GM21360 (cell line): ENCODE measurements around the gene PLSCR5.

ENCODE experiments used
- ATAC-seq: cut with Tn5 transposase; IDR thresholded peaks from one replicate; pipeline ENCODE4 v1.9.1; 2021; ENCODE audit warnings: mild to moderate bottlenecking, moderate library complexity; ENCODE audit not compliant: unreplicated experiment

PLSCR5 gene

DNA sequence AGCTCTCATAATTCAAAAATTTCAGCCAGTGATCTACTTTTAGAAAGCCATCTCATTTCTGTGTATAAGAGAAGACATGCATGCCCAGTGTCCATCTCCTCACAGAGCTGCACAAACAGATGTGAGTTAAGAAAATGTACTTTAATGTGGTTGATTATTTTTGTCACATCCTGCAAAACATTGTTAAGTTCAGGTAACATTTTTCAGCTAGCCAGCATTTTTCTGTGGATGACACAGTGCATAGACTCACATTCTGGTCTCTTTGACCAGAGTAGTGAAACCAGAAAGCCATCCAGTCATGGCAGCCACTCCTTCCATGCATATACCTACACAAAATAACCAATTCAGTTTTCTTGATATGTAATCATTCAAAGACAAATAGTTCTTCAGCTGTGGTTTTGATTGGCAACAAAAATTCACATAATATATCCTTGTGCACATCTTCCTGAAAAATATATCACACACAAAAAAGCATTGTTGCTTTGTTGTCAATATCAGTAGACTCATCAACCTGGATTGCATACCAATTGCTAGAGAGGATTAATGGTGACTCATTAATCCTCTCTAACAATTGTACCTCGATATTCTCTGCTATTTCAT, 58.7 kb downstream of the PLSCR5 start:
- ATAC-seq, result no peak

DNA sequence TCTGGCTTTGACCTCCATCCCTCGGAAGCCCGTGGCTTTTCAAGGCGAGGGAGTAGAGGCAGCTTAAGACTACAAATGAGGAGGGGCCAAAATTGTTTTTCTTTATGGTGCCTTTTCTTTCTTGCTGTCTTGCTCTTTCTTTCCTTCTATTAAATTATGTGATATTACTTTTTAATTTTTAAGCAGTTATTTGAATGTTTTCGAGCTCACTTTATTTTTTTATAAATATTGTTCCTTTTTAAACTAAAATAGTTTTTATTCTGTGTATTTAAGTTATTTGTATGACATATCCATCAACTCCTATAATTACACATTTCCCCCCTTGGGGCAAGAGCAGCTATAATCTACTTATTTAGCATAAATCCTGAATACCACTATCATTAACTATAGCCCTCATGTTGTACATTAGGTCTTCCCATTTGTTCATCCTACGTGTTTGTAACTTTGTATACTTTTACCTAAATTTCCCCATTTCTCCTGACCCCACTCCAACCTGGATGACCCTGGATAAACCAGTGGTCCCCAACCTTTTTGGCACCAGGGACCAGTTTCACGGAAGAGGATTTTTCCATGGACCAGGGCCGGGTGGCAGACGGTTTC, 60.1 kb downstream of the PLSCR5 start:
- ATAC-seq, result no peak

DNA sequence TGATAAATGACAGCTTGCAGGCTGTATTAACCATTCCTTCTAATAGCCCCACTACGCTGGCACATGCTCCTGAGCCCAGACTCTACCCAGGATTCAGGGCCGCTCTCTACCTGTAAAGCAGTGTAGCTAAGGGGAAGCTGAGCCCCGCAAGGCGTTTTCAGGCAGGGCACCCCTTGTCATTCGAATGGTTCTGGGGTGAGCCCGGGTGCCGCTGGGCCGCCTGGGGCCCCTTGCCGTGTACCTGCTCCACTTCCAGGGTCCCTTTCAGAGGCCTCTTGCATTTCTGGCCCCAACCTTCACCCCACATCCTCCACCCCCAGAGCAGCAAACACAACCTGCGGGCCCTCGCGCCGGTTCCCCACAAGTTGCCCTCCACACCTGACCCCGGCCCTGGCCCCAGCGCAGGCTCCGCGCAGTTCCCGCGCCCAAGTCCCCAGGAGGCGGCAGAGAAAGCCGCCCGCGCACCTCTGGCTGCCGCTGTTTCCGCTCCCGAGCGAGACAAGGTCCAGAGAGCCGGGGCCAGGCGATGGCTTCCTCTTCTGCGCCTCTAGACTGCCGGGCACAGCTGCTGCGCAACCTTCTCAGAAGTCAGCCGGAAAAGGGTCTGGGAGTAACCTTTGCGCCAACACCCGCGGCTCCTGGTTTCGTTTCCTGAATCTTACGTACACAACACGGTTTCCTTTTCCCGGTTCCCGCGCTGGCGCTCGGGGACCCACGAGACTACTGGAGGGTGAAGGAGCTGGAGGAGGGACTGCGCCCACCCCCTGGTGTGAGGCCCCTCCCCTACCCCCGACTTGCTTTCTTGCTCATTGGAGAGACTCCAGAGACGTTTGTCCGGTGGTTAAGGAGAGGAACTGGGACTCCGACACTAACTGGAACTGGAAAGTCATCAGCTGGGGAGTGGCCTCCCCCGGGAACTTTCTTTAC, 60.9 kb downstream of the PLSCR5 start, which contains the start of gene PLSCR1:
Gene PLSCR1, minus strand, starts transcription at position 606 of the 927 bp plus-strand sequence. CDS start 8,055 bp downstream, outside the sequence.
- ATAC-seq, result peak; percentile 77

DNA sequence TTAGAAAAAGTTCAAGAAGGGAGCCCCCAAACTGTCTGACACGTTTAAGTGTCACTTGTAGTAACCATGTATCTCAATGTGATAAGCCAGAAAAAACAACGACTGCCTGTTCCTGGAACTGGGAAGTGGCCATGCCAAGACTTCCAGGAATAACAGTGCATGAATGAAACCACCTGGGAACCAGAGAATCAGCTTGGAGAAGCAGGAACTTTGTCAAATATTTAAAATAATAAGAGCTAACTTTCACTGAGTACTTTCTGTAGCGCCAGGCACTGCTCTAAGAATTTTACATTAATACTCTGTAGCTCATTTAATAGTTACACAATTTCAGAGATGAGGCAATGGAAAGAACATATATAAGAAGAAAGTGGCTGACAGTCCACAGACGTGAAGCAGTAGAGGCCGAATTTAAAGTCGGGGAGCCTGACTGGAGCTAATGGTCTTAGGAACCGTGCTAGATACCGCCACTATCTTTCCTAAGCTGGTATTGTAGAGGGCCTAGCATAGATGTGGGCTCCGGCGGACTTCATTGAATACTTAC, 61.6 kb downstream of the PLSCR5 start:
- ATAC-seq, result peak; percentile 3

DNA sequence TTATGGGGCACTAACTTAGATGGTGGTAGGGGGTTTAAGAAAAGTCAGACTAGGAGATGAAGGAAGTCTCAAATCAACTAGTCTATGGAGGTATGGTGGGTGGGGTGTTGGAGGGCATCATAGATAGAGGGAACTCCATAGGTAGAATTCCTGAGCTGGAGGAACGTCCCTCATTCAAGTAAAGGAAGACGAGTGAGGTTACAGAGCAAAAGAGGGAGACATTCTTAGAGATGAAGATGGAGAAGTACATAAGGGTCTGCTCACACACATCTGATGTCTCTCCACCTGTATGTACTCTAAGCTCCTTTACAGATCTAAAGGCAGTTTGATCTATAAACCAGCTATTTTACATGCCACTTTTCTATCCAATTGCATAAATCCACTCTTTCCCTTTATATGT, 62.2 kb downstream of the PLSCR5 start:
- ATAC-seq, result no peak

DNA sequence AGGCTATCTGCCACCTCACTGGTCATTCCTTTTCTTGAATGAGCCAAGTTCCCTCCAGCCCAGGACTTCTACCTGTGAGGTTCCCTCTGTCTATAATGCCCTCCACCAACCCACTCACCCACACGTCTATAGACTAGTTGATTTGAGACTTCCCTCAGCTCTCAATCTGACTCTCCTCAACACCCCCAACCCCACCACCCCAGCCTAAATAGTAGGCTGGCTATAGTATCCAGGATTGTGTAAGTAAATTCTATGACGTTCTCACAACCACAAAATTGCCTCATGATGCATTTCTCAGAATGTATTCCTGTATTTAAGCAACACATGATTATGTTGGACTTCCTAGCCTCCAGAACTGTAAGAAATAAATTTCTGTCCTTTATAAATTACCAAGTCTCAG, 63.0 kb downstream of the PLSCR5 start:
- ATAC-seq, result no peak

DNA sequence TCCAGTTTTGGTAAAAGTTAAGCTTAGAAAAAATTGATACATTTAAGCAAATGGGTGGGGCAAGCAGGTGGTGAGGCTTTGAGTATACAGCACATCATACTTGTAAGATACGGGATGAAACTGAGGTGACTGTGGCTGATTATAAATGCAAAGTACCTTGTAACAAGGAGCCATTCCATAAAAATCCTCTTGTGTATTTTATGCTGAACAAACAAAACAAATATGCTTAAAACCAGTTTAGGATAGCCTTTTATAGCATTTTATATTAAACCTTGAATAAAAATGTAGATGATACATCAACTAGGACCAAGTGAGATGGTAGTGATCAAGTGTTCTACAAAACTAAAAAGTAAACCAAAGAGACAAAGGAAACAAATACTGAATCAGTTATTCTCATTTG, 64.2 kb downstream of the PLSCR5 start:
- ATAC-seq, result no peak

DNA sequence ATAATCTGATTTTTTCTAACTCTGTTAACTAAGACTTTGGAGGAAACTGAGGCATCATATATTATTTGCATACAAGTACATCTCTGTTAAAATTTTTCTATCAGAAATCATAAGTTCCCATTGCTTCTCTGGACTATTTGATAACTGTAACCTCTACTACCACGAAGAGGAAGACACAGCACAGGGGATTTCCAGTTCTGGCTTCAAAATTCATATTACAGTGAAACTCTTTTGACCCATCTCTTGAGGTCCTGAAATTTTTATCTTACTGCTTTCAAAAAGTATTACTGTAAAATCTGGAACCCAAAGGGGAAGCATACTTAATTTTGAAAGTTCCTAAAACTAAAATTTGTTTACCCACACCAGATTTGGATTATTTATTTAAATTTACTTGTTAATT, 64.9 kb downstream of the PLSCR5 start:
- no peak for ATAC-seq

DNA sequence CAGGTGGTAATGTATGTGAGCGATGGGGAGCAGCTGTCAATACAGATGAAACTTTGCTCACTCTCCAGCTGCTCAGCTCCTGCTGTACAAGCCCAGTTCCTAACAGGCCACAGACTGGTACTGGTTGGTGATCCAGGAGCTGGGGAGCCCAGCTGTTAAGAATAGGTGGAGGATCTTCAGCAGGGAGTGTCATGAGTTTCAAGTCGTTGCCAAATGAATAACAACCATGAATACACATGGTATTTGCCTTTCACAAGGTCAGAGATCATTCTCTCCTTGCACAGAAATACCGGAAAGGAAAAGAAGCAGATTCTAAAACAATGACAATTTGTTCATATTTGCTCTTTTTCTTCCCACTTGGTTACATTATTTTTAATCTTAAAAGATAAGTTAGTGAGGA, 65.8 kb downstream of the PLSCR5 start:
- ATAC-seq, result no peak

DNA sequence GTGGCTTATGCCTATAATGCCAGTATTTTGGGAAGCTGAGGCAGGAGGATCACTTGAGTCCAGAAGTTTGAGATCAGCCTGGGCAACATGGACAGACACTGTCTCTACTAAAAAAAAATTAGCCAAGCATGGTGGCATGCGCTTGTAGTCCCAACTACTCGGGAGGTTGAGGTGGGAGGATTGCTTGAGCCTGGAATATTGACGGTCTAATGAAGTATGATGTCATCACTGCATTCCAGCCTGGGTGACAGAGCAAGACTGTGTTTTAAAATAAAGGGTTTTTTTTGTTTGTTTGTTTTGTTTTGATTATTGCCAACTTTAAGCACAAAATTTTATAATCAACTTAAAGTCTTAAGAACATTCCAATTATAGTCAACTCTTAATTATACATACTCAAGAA, 67.5 kb downstream of the PLSCR5 start:
- no peak for ATAC-seq

DNA sequence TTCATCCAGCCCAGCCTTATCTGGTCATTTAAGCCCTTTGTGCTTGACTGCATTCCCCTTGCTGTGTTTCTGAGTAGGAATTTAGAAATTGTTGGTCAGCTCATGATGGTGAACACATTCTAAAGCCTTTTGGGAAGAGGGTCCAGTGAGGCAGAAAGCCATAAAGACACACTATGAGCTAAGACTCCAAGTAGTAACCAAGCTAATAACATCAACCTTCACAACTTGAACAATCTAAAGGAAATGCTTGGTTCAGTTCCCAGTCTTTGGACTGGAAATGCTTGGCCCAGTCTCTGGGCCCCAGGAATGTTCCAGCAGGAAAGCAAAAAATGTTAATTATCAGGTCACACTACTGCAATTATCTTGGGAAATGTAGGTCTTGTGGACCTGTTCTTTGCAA, 68.5 kb downstream of the PLSCR5 start:
- ATAC-seq, result no peak
